Measurements from ENCODE around the gene CALML6. TPM values are rescaled to one million over a fixed set of nuclear protein-coding genes. Genes with fewer than 3 reads are reported as not detected.

Gene CALML6
- total RNA-seq, 4 donors from 2014 or later: 4.8 to 7.0 TPM; not detected in 2

DNA sequence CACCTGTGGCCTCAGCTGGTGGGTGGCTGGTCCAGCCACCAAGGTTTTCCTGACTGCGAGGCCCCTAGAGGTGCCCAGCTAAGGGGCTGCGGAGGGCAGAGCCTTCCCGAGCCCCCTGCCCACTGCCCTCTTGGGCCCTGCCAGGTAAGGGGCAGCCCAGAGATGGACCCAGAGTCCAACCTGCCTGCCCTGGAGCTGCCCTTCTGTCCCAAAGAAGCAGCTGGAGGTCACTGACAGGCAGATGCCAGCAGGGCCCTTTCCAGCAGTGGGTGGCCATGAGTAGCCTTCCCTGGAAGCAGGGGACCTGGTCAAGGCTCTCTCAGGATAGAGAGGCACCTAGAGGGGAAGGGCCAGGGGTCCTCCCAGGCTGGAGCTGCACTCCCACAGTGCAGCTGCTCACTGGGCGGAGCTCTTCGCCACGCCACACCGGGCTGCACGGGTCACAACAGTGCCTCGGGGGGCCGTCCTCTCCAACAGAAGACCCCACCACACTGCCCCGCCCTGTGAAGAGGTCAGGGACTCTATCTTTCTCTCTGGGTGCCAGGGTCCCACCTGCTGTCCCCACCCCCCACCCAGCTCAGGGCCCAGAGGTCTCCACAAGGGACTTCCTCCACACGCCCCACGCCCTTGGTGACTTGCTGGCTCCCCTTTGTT lies 13.3 kb upstream of the CALML6 start:
- peaks cover 0 to 4% of the 10 kb centered on the region in 2 donors for H3K4me1 ChIP-seq
- no peak overlapping the region for H3K27ac ChIP-seq
- ATAC-seq: no peak
- no peak for DNase-seq
- no peaks in the 10 kb centered on the region for H3K27me3 ChIP-seq
- H3K4me3 ChIP-seq: no peak overlapping the region
- H3K36me3 ChIP-seq: no peaks in the 10 kb centered on the region
- intact Hi-C loops (cut with DNase I; ENCODE audit: low total_unique reads): no loop called here
- in situ Hi-C loops (cut with MboI; ENCODE audit: low sequenced_read_pairs in 4 of 4): loop anchor here in 2 of 4 donors (5.0 to 10.0 kb wide), 3 partner anchors 57 to 137 kb away; no protein-coding TSS in a partner anchor
- no peaks in the 10 kb centered on the region for H3K9me3 ChIP-seq
- no peak for TF ChIP-seq POLR2A (IDR thresholded peaks at IDR 0.05)
- no peak for TF ChIP-seq CTCF (IDR thresholded peaks at IDR 0.05 in 4 of 5, conservative IDR thresholded peaks at IDR 0.05 in 1 of 5)

DNA sequence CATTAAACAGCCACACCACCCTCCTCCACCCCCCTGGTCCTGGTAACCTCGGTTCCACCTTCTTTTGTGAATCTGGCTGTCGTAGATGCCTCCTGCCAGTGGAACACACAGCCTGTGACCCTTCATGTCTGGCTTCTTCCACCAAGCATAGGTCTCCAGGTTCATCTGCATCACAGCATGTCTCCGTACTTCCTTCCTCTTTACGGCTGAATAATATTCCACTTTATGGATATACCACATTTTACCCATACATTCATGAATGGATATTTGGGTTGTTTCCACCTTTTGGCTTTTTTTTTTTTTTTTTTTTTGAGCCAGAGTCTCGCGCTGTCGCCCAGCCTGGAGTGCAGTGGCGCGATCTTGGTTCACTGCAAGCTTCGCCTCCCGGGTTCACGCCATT lies 11.8 kb upstream of the CALML6 start:
- Histone ChIP-seq H3K27ac (no peak overlapping the region), H3K4me3 (no peak overlapping the region), H3K27me3 (no peaks in the 10 kb centered on the region), H3K9me3 (no peaks in the 10 kb centered on the region), H3K4me1 (peaks cover 6 to 9% of the 10 kb centered on the region in 2 donors), H3K36me3 (no peaks in the 10 kb centered on the region)
- no peak for DNase-seq
- in situ Hi-C loops (cut with MboI; ENCODE audit: low sequenced_read_pairs in 4 of 4) (loop anchor here in 2 of 4 donors (5.0 to 10.0 kb wide), 3 partner anchors 58 to 138 kb away; no protein-coding TSS in a partner anchor), intact Hi-C loops (cut with DNase I; ENCODE audit: low total_unique reads) (no loop called here)
- TF ChIP-seq CTCF (IDR thresholded peaks at IDR 0.05 in 4 of 5, conservative IDR thresholded peaks at IDR 0.05 in 1 of 5) (no peak), POLR2A (IDR thresholded peaks at IDR 0.05) (no peak)
- no peak for ATAC-seq

DNA sequence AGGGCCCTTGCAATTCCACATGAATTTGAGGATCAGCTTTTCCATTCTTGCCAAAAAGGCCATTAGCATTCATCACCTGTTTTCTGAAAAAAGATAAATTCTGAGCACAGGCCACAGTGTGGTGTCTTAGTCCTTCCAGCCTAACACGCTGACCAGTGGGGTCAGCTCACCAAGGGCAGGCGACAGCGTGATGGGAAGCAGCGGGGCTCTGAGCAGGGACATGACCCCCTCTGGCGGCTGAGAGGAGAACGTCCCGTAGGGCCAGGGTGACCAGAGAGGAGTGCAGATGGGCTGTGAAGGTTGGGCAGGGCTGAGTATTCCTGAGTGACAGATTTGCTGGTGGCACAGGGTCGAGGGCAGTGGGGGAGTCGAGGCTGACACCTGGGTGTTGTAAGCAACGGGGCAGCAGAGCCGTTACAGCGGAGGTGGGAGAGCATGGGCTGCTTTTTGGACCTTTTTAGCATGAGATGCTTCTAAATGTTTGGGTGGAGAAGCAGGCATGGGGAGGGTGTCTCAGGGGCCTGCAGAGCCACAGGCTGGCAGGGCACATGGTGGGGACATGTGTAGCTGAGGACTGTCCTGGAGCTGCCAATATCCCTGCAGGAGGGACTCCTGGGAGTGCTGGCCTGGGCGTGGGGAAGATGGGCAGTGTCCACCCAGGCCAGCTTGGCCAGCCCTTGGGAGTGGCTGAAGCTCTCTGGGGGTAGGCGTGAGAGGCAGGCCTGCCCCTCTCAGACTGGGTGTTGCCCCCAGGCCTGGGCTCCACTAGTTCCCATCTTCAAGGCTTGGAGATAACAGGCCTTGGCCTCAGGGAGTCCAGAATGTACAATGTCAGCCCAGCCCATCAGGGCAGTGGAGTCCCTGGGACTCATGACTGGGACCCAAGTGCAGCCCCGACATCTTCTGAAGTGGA lies 8.6 kb upstream of the CALML6 start:
- Histone ChIP-seq H3K4me3 (no peak overlapping the region), H3K27me3 (no peaks in the 10 kb centered on the region), H3K9me3 (no peaks in the 10 kb centered on the region), H3K27ac (peak overlapping the region; percentile 4 to 75 (median 64)), H3K36me3 (no peaks in the 10 kb centered on the region), H3K4me1 (peaks cover 8 to 18% of the 10 kb centered on the region in 2 donors)
- in situ Hi-C loops (cut with MboI; ENCODE audit: low sequenced_read_pairs in 4 of 4) (loop anchor here in 2 of 4 donors (10.0 kb wide), 2 partner anchors 62 to 142 kb away; no protein-coding TSS in a partner anchor), intact Hi-C loops (cut with DNase I; ENCODE audit: low total_unique reads) (loop anchor here (1.0 to 2.0 kb wide), 2 partner anchors 48 to 154 kb away; no protein-coding TSS in a partner anchor)
- peak; percentile 79 to 84 for DNase-seq
- ATAC-seq: peak; percentile 62 to 71
- peak; percentile 88 to 94 (median 93) for TF ChIP-seq CTCF (IDR thresholded peaks at IDR 0.05 in 4 of 5, conservative IDR thresholded peaks at IDR 0.05 in 1 of 5)
- no peak for TF ChIP-seq POLR2A (IDR thresholded peaks at IDR 0.05)

DNA sequence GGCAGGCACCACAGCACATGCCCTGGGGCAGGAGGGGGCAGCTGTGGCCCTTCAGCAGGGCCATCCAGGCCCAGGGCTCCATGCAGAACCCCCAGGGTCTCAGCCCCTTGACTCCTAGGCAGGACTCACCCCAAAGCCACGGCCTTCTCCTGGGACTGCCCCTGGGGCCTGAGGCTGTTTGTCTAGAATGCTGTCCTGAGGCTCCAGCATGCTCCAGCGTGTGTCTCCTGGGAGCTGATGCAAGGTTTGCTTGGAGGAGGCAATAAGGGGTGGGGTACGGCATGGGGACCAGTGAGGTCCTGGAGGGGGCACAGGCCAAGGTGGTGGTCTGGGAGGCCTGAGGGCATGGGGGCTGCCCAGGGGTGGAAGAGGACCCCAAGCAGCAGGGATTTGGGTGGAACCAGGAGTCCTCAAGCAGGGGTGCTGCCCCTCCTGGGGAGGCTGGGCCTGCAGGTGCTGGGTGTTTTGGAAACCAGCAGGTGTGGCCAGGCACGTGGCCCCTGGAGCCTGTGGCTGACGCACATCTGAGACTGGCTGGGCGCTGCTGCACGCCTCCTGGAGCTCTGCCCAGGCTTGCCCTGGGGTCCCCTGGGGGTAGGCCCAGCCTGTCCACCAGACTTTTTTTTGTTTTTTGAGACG lies 7.8 kb upstream of the CALML6 start:
- intact Hi-C loops (cut with DNase I; ENCODE audit: low total_unique reads) (loop anchor here (2.0 kb wide), 1 partner anchor 154 kb away; no protein-coding TSS in a partner anchor), in situ Hi-C loops (cut with MboI; ENCODE audit: low sequenced_read_pairs in 4 of 4) (loop anchor here in 2 of 4 donors (10.0 kb wide), 2 partner anchors 62 to 142 kb away; no protein-coding TSS in a partner anchor)
- no peaks in the 10 kb centered on the region for H3K27me3 ChIP-seq
- peak overlapping the region in 2 of 4 donors; percentile 75 to 89 for H3K27ac ChIP-seq
- ATAC-seq (no peak), DNase-seq (no peak)
- H3K4me3 ChIP-seq: no peak overlapping the region
- H3K4me1 ChIP-seq: peaks cover 8 to 18% of the 10 kb centered on the region in 2 donors
- no peak for TF ChIP-seq CTCF (IDR thresholded peaks at IDR 0.05 in 4 of 5, conservative IDR thresholded peaks at IDR 0.05 in 1 of 5)
- no peak for TF ChIP-seq POLR2A (IDR thresholded peaks at IDR 0.05)
- no peaks in the 10 kb centered on the region for H3K36me3 ChIP-seq
- no peaks in the 10 kb centered on the region for H3K9me3 ChIP-seq

All from gastrocnemius medialis (tissue), 4 donors.